Neural cell (in vitro differentiated cells): Measurements from ENCODE around the gene FGF1. TPM values are rescaled to one million over a fixed set of nuclear protein-coding genes. Genes with fewer than 3 reads are reported as not detected.

ENCODE experiments used
- H2AFZ ChIP-seq: fragments of 200-600, 300-800 bp; sonication (generic), shearing (Covaris generic); 2 replicates; pipeline ENCODE4 v1.6.0; 2014; ENCODE audit warnings: low read depth, mild to moderate bottlenecking, antibody characterized with exemption, low read length, moderate library complexity
- H3F3A ChIP-seq: fragments of 200-600 bp; shearing (Covaris generic); 2 replicates; pipeline ENCODE4 v1.6.1; 2016; ENCODE audit warnings: mild to moderate bottlenecking, moderate library complexity, mixed read lengths, antibody characterized with exemption, low read length; ENCODE audit not compliant: insufficient read depth, poor library complexity, severe bottlenecking
- H3K27ac ChIP-seq: fragments of 200-600, 300-800 bp; sonication (generic), shearing (Covaris generic); 2 replicates; pipeline ENCODE4 v1.5.1; 2014; ENCODE audit warnings: mild to moderate bottlenecking, low read length, moderate library complexity
- H3K27me3 ChIP-seq: fragments of 300-800, 200-600 bp; sonication (generic), shearing (Covaris generic); 2 replicates; pipeline ENCODE4 v1.6.0; 2014; ENCODE audit warnings: mild to moderate bottlenecking, low read depth, low read length, moderate library complexity; ENCODE audit not compliant: insufficient read depth
- H3K36me3 ChIP-seq: fragments of 300-800, 200-600 bp; sonication (generic), shearing (Covaris generic); 2 replicates; pipeline ENCODE4 v1.5.1; 2014; ENCODE audit warnings: mild to moderate bottlenecking, antibody characterized with exemption, low read length, moderate library complexity; ENCODE audit not compliant: insufficient read depth
- H3K4me2 ChIP-seq: fragments of 300-800, 200-600 bp; sonication (generic), shearing (Covaris generic); 2 replicates; pipeline ENCODE4 v1.6.0; 2014; ENCODE audit warnings: mild to moderate bottlenecking, low read length
- H3K4me3 ChIP-seq: fragments of 300-800, 200-600 bp; sonication (generic), shearing (Covaris generic); 2 replicates; pipeline ENCODE4 v1.5.1; 2014; ENCODE audit warnings: mild to moderate bottlenecking, low read length, moderate library complexity
- H3K79me2 ChIP-seq: fragments of 200-600 bp; shearing (Covaris generic); replicated peaks from 2 replicates; pipeline ENCODE4 v1.6.0; 2014; ENCODE audit warnings: mild to moderate bottlenecking, low read length, moderate library complexity; ENCODE audit not compliant: insufficient read depth
- H3K9ac ChIP-seq: fragments of 300-800, 200-600 bp; sonication (generic), shearing (Covaris generic); 2 replicates; pipeline ENCODE4 v1.6.1; 2016; ENCODE audit warnings: mild to moderate bottlenecking, low read length, mixed read lengths
- H3K9me2 ChIP-seq: fragments of 200-600 bp; shearing (Covaris generic); 2 replicates; pipeline ENCODE4 v1.6.1; 2016; ENCODE audit warnings: mild to moderate bottlenecking, low read length, mixed read lengths; ENCODE audit not compliant: insufficient read depth
- H3K9me3 ChIP-seq: fragments of 200-600, 300-800 bp; sonication (generic), shearing (Covaris generic); 2 replicates; pipeline ENCODE4 v1.6.1; 2016; ENCODE audit warnings: mild to moderate bottlenecking, mixed run types, low read length, moderate library complexity, mixed read lengths
- H4K20me1 ChIP-seq: fragments of 200-600 bp; shearing (Covaris generic); 2 replicates; pipeline ENCODE4 v1.6.1; 2016; ENCODE audit warnings: mild to moderate bottlenecking, mixed run types; ENCODE audit not compliant: insufficient read depth
- CTCF ChIP-seq: fragments of 450-650 bp; IDR thresholded peaks from 2 replicates; pipeline ENCODE4 v1.5.1; 2014; ENCODE audit warnings: antibody characterized with exemption, mild to moderate bottlenecking, moderate library complexity; ENCODE audit not compliant: poor library complexity, severe bottlenecking
- EP300 ChIP-seq: fragments of 450-650 bp; conservative IDR thresholded peaks from 2 replicates; pipeline ENCODE4 v1.6.1; 2014; ENCODE audit warnings: antibody characterized with exemption, mild to moderate bottlenecking, moderate library complexity; ENCODE audit not compliant: poor library complexity, severe bottlenecking
- EZH2 ChIP-seq: fragments of 200-600, 300-800 bp; shearing (Covaris generic), sonication (generic); IDR thresholded peaks from 2 replicates; pipeline ENCODE4 v1.6.1; 2014; ENCODE audit warnings: antibody characterized with exemption, low read length, borderline replicate concordance, mild to moderate bottlenecking; ENCODE audit not compliant: insufficient read depth, poor library complexity, severe bottlenecking
- MXI1 ChIP-seq: fragments of 450-650 bp; conservative IDR thresholded peaks from 2 replicates; pipeline ENCODE4 v1.6.1; 2014; ENCODE audit warnings: antibody characterized with exemption, mild to moderate bottlenecking; ENCODE audit not compliant: poor library complexity, severe bottlenecking
- POLR2AphosphoS5 ChIP-seq: IDR thresholded peaks from 2 replicates; pipeline ENCODE4 v1.6.1; 2012
- RAD21 ChIP-seq: fragments of 450-650 bp; conservative IDR thresholded peaks from 2 replicates; pipeline ENCODE4 v1.6.1; 2014; ENCODE audit warnings: antibody characterized with exemption, mild to moderate bottlenecking, moderate library complexity
- SMC3 ChIP-seq: fragments of 450-650 bp; conservative IDR thresholded peaks from 2 replicates; pipeline ENCODE4 v1.6.1; 2014; ENCODE audit warnings: antibody characterized with exemption, mild to moderate bottlenecking, moderate library complexity; ENCODE audit not compliant: poor library complexity
- TAF1 ChIP-seq: IDR thresholded peaks from 2 replicates; pipeline ENCODE4 v1.6.1; 2012; ENCODE audit warnings: low read depth
- polyA plus RNA-seq: library from polyadenylated mRNA; depleted of rRNA; stranded (reverse); fragments of >200 nt; gene quantifications from 2 replicates; pipeline ENCODE4 v1.2.3, GENCODE V29; 2014
- TF ChIP-seq, protein P1 (sequence below): IDR thresholded peaks from 2 replicates; pipeline ENCODE4 v1.6.1; 2012; ENCODE audit warnings: borderline replicate concordance

FGF1 gene
- polyA plus RNA-seq, 1 donor from 2014 or later: not detected

DNA sequence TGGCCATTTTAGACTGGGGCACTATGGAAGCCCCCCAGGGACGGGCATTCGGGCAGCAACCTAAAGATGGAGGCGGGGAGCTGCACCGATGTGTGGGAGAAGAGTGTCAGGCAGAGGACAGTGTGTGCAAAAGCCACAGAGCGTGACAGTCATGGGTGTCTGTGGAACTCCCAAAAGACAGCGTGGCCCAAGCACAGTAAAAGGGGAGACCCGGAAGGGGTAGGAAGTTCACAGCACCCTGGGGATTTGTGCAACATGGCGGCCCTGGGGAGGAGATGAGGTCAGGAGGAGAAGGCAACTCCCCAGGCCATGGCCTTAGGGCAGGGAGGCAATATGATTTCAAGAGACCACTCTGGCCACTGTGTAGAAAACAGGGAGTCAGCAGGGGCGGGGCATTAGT is 38.9 kb upstream of the FGF1 start:
- no peak overlapping the region for H3K9ac ChIP-seq
- no peak overlapping the region for H3K4me2 ChIP-seq
- no peak overlapping the region for H3K27ac ChIP-seq
- H2AFZ ChIP-seq: no peak overlapping the region
- H3K4me3 ChIP-seq: no peak overlapping the region
- H4K20me1 ChIP-seq: no peaks in the 10 kb centered on the region
- H3K9me3 ChIP-seq: no peaks in the 10 kb centered on the region
- H3K36me3 ChIP-seq: no peaks in the 10 kb centered on the region
- H3F3A ChIP-seq: no peaks in the 10 kb centered on the region
- no peaks in the 10 kb centered on the region for H3K27me3 ChIP-seq
- TF ChIP-seq MXI1: no peak
- TF ChIP-seq SMC3: no peak
- TF ChIP-seq, protein P1, sequence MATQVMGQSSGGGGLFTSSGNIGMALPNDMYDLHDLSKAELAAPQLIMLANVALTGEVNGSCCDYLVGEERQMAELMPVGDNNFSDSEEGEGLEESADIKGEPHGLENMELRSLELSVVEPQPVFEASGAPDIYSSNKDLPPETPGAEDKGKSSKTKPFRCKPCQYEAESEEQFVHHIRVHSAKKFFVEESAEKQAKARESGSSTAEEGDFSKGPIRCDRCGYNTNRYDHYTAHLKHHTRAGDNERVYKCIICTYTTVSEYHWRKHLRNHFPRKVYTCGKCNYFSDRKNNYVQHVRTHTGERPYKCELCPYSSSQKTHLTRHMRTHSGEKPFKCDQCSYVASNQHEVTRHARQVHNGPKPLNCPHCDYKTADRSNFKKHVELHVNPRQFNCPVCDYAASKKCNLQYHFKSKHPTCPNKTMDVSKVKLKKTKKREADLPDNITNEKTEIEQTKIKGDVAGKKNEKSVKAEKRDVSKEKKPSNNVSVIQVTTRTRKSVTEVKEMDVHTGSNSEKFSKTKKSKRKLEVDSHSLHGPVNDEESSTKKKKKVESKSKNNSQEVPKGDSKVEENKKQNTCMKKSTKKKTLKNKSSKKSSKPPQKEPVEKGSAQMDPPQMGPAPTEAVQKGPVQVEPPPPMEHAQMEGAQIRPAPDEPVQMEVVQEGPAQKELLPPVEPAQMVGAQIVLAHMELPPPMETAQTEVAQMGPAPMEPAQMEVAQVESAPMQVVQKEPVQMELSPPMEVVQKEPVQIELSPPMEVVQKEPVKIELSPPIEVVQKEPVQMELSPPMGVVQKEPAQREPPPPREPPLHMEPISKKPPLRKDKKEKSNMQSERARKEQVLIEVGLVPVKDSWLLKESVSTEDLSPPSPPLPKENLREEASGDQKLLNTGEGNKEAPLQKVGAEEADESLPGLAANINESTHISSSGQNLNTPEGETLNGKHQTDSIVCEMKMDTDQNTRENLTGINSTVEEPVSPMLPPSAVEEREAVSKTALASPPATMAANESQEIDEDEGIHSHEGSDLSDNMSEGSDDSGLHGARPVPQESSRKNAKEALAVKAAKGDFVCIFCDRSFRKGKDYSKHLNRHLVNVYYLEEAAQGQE: no peak
- TF ChIP-seq RAD21: no peak
- no peak for TF ChIP-seq EP300
- TF ChIP-seq EZH2: no peak
- no peak for TF ChIP-seq CTCF
- TF ChIP-seq TAF1: no peak
- TF ChIP-seq POLR2AphosphoS5: no peak
- H3K9me2 ChIP-seq: no peaks in the 10 kb centered on the region
- no peaks in the 10 kb centered on the region for H3K79me2 ChIP-seq

DNA sequence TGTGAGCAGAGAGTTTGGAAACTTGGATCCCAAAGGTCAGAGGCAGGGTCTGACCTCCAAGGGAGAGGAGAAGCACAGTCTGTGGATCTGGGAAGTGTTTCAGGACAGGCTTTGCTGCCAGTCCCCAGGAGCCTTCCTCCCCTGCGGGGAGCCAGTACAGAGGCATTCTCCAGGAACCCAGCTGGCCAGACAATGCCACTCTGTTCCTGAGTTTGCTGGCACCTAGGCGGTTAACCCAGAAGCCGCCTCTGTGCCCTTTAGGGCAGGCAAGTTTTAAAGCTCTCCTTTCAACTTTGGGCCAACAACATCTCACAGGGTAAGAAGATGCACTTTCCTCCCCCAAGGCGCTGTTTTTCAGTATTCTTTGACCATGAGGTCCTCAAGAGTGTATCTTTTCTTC is 37.0 kb upstream of the FGF1 start:
- H3K79me2 ChIP-seq: no peaks in the 10 kb centered on the region
- H3K9me2 ChIP-seq: no peaks in the 10 kb centered on the region
- no peak overlapping the region for H3K27ac ChIP-seq
- H3F3A ChIP-seq: no peaks in the 10 kb centered on the region
- H3K9ac ChIP-seq: no peak overlapping the region
- H3K36me3 ChIP-seq: no peaks in the 10 kb centered on the region
- H3K9me3 ChIP-seq: no peaks in the 10 kb centered on the region
- no peaks in the 10 kb centered on the region for H3K27me3 ChIP-seq
- H3K4me3 ChIP-seq: no peak overlapping the region
- H2AFZ ChIP-seq: no peak overlapping the region
- H4K20me1 ChIP-seq: no peaks in the 10 kb centered on the region
- H3K4me2 ChIP-seq: no peak overlapping the region
- TF ChIP-seq POLR2AphosphoS5 (no peak), MXI1 (no peak), EP300 (no peak), CTCF (no peak), TAF1 (no peak), EZH2 (no peak), RAD21 (no peak), SMC3 (no peak)
- TF ChIP-seq, protein P1: no peak
